OCI-LY3 (cell line): ENCODE data around the gene APOL6.

Source experiments
- H2AFZ ChIP-seq: fragments of 200-600, 300-600 bp; shearing (Covaris generic); 2 replicates; pipeline ENCODE4 v1.6.0; 2014; ENCODE audit warnings: antibody characterized with exemption, low read depth, low read length
- H3K27ac ChIP-seq: fragments of 200-600, 300-600 bp; sonication (generic); 2 replicates; pipeline ENCODE4 v1.5.1; 2014; ENCODE audit warnings: mild to moderate bottlenecking, low read length, moderate library complexity, mixed read lengths
- H3K27me3 ChIP-seq: fragments of 200-600, 300-600 bp; sonication (generic); 2 replicates; pipeline ENCODE4 v1.6.1; 2014; ENCODE audit warnings: low read depth, low read length, mixed read lengths
- H3K36me3 ChIP-seq: fragments of 200-600, 300-600 bp; sonication (generic); replicated peaks from 2 replicates; pipeline ENCODE3; 2014; ENCODE audit warnings: low read depth, low read length, mixed read lengths
- H3K4me1 ChIP-seq: fragments of 300-600, 200-600 bp; sonication (generic); 2 replicates; pipeline ENCODE4 v1.6.1; 2014; ENCODE audit warnings: low read length, mixed read lengths
- H3K4me2 ChIP-seq: fragments of 200-600, 300-600 bp; sonication (generic); 2 replicates; pipeline ENCODE4 v1.6.1; 2014; ENCODE audit warnings: low read length, mixed read lengths
- H3K4me3 ChIP-seq: fragments of 300-600, 200-600 bp; sonication (generic); 2 replicates; pipeline ENCODE4 v1.5.1; 2014; ENCODE audit warnings: antibody characterized with exemption, mild to moderate bottlenecking, low read length, moderate library complexity
- H3K79me2 ChIP-seq: fragments of 300-600, 200-600 bp; shearing (Covaris generic); 2 replicates; pipeline ENCODE4 v1.6.1; 2014; ENCODE audit warnings: mild to moderate bottlenecking, low read length, mixed read lengths
- H3K9ac ChIP-seq: fragments of 300-600, 200-600 bp; shearing (Covaris generic); 2 replicates; pipeline ENCODE4 v1.6.0; 2014; ENCODE audit warnings: mild to moderate bottlenecking, low read length, moderate library complexity
- H3K9me3 ChIP-seq: fragments of 200-600, 300-600 bp; shearing (Covaris generic); 2 replicates; pipeline ENCODE4 v1.6.1; 2014; ENCODE audit warnings: low read length, mixed read lengths; ENCODE audit not compliant: insufficient read depth
- H4K20me1 ChIP-seq: fragments of 200-600, 300-600 bp; sonication (generic); 2 replicates; pipeline ENCODE4 v1.6.1; 2016; ENCODE audit warnings: low read length, mixed read lengths; ENCODE audit not compliant: insufficient read depth
- CTCF ChIP-seq: fragments of 200-600, 300-600 bp; sonication (generic); IDR thresholded peaks from 2 replicates; pipeline ENCODE4 v1.5.1; 2014; ENCODE audit warnings: antibody characterized with exemption, low read length, low read depth
- EZH2phosphoT487 ChIP-seq: fragments of 200-600 bp; shearing (Covaris generic); IDR thresholded peaks from 2 replicates; pipeline ENCODE4 v1.6.1; 2018; ENCODE audit warnings: antibody characterized with exemption, mixed run types, low read depth

Gene APOL6

GRCh38 chr22:35612903-35613302 lies 35.3 kb upstream of the APOL6 start:
- no peak for TF ChIP-seq EZH2phosphoT487
- TF ChIP-seq CTCF: no peak
- peaks cover 45% of the 10 kb centered on the region for H3K27me3 ChIP-seq
- no peaks in the 10 kb centered on the region for H3K9me3 ChIP-seq
- H4K20me1 ChIP-seq: no peaks in the 10 kb centered on the region
- H3K36me3 ChIP-seq: no peaks in the 10 kb centered on the region
- H3K4me2 ChIP-seq: no peak overlapping the region
- H3K9ac ChIP-seq: no peak overlapping the region
- no peak overlapping the region for H2AFZ ChIP-seq
- no peak overlapping the region for H3K27ac ChIP-seq
- H3K4me3 ChIP-seq: no peak overlapping the region
- H3K79me2 ChIP-seq: no peaks in the 10 kb centered on the region
- peaks cover 8% of the 10 kb centered on the region for H3K4me1 ChIP-seq

GRCh38 chr22:35614404-35614803 lies 33.8 kb upstream of the APOL6 start:
- H4K20me1 ChIP-seq: no peaks in the 10 kb centered on the region
- no peak overlapping the region for H3K9ac ChIP-seq
- H3K4me2 ChIP-seq: no peak overlapping the region
- no peak overlapping the region for H3K27ac ChIP-seq
- no peak overlapping the region for H2AFZ ChIP-seq
- peaks cover 8% of the 10 kb centered on the region for H3K4me1 ChIP-seq
- no peaks in the 10 kb centered on the region for H3K36me3 ChIP-seq
- TF ChIP-seq CTCF (no peak), EZH2phosphoT487 (no peak)
- H3K4me3 ChIP-seq: no peak overlapping the region
- H3K79me2 ChIP-seq: no peaks in the 10 kb centered on the region
- H3K9me3 ChIP-seq: no peaks in the 10 kb centered on the region
- H3K27me3 ChIP-seq: peaks cover 40% of the 10 kb centered on the region

GRCh38 chr22:35615156-35615555 lies 33.1 kb upstream of the APOL6 start:
- H3K4me1 ChIP-seq: peaks cover 8% of the 10 kb centered on the region
- TF ChIP-seq EZH2phosphoT487 (no peak), CTCF (no peak)
- no peaks in the 10 kb centered on the region for H4K20me1 ChIP-seq
- H3K9me3 ChIP-seq: no peaks in the 10 kb centered on the region
- H3K4me2 ChIP-seq: no peak overlapping the region
- no peak overlapping the region for H3K27ac ChIP-seq
- H2AFZ ChIP-seq: no peak overlapping the region
- no peaks in the 10 kb centered on the region for H3K36me3 ChIP-seq
- H3K4me3 ChIP-seq: no peak overlapping the region
- H3K79me2 ChIP-seq: no peaks in the 10 kb centered on the region
- peaks cover 33% of the 10 kb centered on the region for H3K27me3 ChIP-seq
- no peak overlapping the region for H3K9ac ChIP-seq

- TF ChIP-seq CTCF (no peak), EZH2phosphoT487 (no peak)
- Histone ChIP-seq H2AFZ (no peak overlapping the region), H3K27me3 (peaks cover 27% of the 10 kb centered on the region), H3K4me1 (peaks cover 8% of the 10 kb centered on the region), H3K36me3 (no peaks in the 10 kb centered on the region), H3K9me3 (no peaks in the 10 kb centered on the region), H3K4me2 (no peak overlapping the region), H3K79me2 (no peaks in the 10 kb centered on the region), H4K20me1 (no peaks in the 10 kb centered on the region), H3K27ac (no peak overlapping the region), H3K9ac (no peak overlapping the region), H3K4me3 (no peak overlapping the region)
These were observed 32.2 kb upstream of the APOL6 start for GRCh38 chr22:35616043-35616442.
